Esophagus squamous epithelium (tissue), 5 donors: ENCODE measurements around the gene TNFAIP2. TPM values are rescaled to one million over a fixed set of nuclear protein-coding genes. Genes with fewer than 3 reads are reported as not detected.
A peak's percentile ranks its signal among the peaks of the same experiment; 100 is the strongest.

Source experiments
- DNase-seq: peaks from one replicate; lab custom pipeline; 2025; lab: John Stamatoyannopoulos, UW
- H3K27ac ChIP-seq, 4 donors: fragments of 200-600 bp; sonication (generic); one replicate each; pipeline ENCODE4 v1.5.1; 2016 to 2019; ENCODE audit warnings: mild to moderate bottlenecking in 1 of 4
- H3K27me3 ChIP-seq, 4 donors: fragments of 200-600 bp; sonication (generic); 1 replicate in 3 of 4; 2 replicates in 1 of 4; pipeline versions ENCODE4 v1.5.1 to v1.6.0; 2017 to 2021; ENCODE audit warnings: antibody characterized with exemption in 1 of 4
- H3K36me3 ChIP-seq, 3 donors: fragments of 200-600 bp; sonication (generic); one replicate each; pipeline ENCODE4 v1.5.1; 2016 to 2019
- H3K4me1 ChIP-seq, 3 donors: fragments of 200-600 bp; sonication (generic); one replicate each; pipeline ENCODE4 v1.5.1; 2017 to 2019
- H3K4me3 ChIP-seq, 4 donors: fragments of 200-600 bp; sonication (generic); 1 replicate in 3 of 4; 2 replicates in 1 of 4; pipeline ENCODE4 v1.5.1; 2016 to 2019; ENCODE audit warnings: mild to moderate bottlenecking in 2 of 4, moderate library complexity in 1 of 4
- H3K9me3 ChIP-seq, 3 donors: fragments of 200-600 bp; sonication (generic); one replicate each; pipeline ENCODE4 v1.5.1; 2016 to 2019
- CTCF ChIP-seq, 6 experiments: fragments of 450-650 bp in 4 of 6; fragments of 200-600 bp in 2 of 6; sonication (generic) in 2 of 6; IDR thresholded peaks; one replicate each; pipeline ENCODE4 v1.5.1; 2016 to 2019; ENCODE audit warnings: antibody characterized with exemption in 6 of 6, mild to moderate bottlenecking in 4 of 6, moderate library complexity in 4 of 6
- POLR2A ChIP-seq, 4 donors: fragments of 450-650 bp; IDR thresholded peaks; one replicate each; pipeline ENCODE4 v1.6.1; 2017; ENCODE audit warnings: antibody characterized with exemption in 4 of 4, mild to moderate bottlenecking in 4 of 4, moderate library complexity in 3 of 4
- WGBS, 2 donors: methylation state at CpG; one replicate each; pipeline ENCODE4 v1.1.5; 2018; 5-methylcytosine and 5-hydroxymethylcytosine counted together
- intact Hi-C: fragments of 100-400 bp; cut with DNase I; formaldehyde crosslinking; loops from one replicate; pipeline ENCODE4 v1.15.0; 2022
- total RNA-seq, 4 donors: library from RNA; depleted of rRNA; stranded (reverse); fragments of >200 nt; gene quantifications; one replicate each; pipeline ENCODE4 v1.1.0, GENCODE V29; 2016
- donor health status: DM: yes; HTN: yes; CAD: no.

TNFAIP2 gene
- total RNA-seq, 4 donors from 2014 or later: 36.6 to 163 (median 130) TPM

- peak overlapping the region; percentile 57 to 85 (median 62) for H3K4me3 ChIP-seq
- intact Hi-C loops: no loop called here
- H3K36me3 ChIP-seq: peaks cover 0 to 1% (median 0%) of the 10 kb centered on the region in 3 donors
- peak overlapping the region; percentile 84 to 96 (median 92) for H3K27ac ChIP-seq
- TF ChIP-seq POLR2A (IDR thresholded peaks at IDR 0.05): no peak
- TF ChIP-seq CTCF (IDR thresholded peaks at IDR 0.05): no peak
- no peak for DNase-seq
- no peaks in the 10 kb centered on the region for H3K9me3 ChIP-seq
- 63% methylated on average over 4 of the region's 5 CpGs; no CpG with 5 or more reads in 1 of the 2 donors for WGBS, 2 donors
- H3K4me1 ChIP-seq: peaks cover 80 to 96% (median 90%) of the 10 kb centered on the region in 3 donors
- H3K27me3 ChIP-seq: peaks cover 0 to 32% (median 0%) of the 10 kb centered on the region in 4 donors
Measured at GRCh38 chr14:103124501-103125001, 1.3 kb downstream of the TNFAIP2 start.

GRCh38 chr14:103125098-103126070 is 2.1 kb downstream of the TNFAIP2 start:
- WGBS, 2 donors: 84 to 87% methylated on average over 5 to 6 of the region's 13 CpGs
- TF ChIP-seq CTCF (IDR thresholded peaks at IDR 0.05) (no peak), POLR2A (IDR thresholded peaks at IDR 0.05) (no peak)
- intact Hi-C loops: no loop called here
- Histone ChIP-seq H3K36me3 (peaks cover 0 to 9% (median 0%) of the 10 kb centered on the region in 3 donors), H3K4me1 (peaks cover 86 to 98% (median 92%) of the 10 kb centered on the region in 3 donors), H3K4me3 (peak overlapping the region in 3 of 4 donors; percentile 57 to 85 (median 66)), H3K27me3 (peaks cover 0 to 32% (median 0%) of the 10 kb centered on the region in 4 donors), H3K9me3 (no peaks in the 10 kb centered on the region), H3K27ac (peak overlapping the region; percentile 84 to 96 (median 92))
- no peak for DNase-seq

GRCh38 chr14:103126088-103126872 is 3.0 kb downstream of the TNFAIP2 start:
- 68 to 72% methylated on average over 14 to 18 of the region's 22 CpGs for WGBS, 2 donors
- Histone ChIP-seq H3K27ac (peak overlapping the region; percentile 68 to 86 (median 77)), H3K36me3 (peaks cover 0 to 18% (median 0%) of the 10 kb centered on the region in 3 donors), H3K4me1 (peaks cover 87 to 98% (median 92%) of the 10 kb centered on the region in 3 donors), H3K4me3 (peak overlapping the region; percentile 20 to 85 (median 46)), H3K9me3 (no peaks in the 10 kb centered on the region), H3K27me3 (peaks cover 0 to 28% (median 0%) of the 10 kb centered on the region in 4 donors)
- intact Hi-C loops: no loop called here
- TF ChIP-seq CTCF (IDR thresholded peaks at IDR 0.05) (no peak), POLR2A (IDR thresholded peaks at IDR 0.05) (no peak)
- no peak for DNase-seq

- intact Hi-C loops: no loop called here
- TF ChIP-seq CTCF (IDR thresholded peaks at IDR 0.05) (peak in 4 of 6 experiments; percentile 13 to 52 (median 30)), POLR2A (IDR thresholded peaks at IDR 0.05) (no peak)
- H3K4me1 ChIP-seq: peaks cover 87 to 98% (median 91%) of the 10 kb centered on the region in 3 donors
- peak overlapping the region; percentile 20 to 85 (median 46) for H3K4me3 ChIP-seq
- 60 to 63% methylated on average over 2 to 19 of the region's 62 CpGs for WGBS, 2 donors
- peak overlapping the region; percentile 62 to 86 (median 69) for H3K27ac ChIP-seq
- no peak for DNase-seq
- no peaks in the 10 kb centered on the region for H3K9me3 ChIP-seq
- peaks cover 0 to 24% (median 0%) of the 10 kb centered on the region in 3 donors for H3K36me3 ChIP-seq
- peaks cover 0 to 23% (median 0%) of the 10 kb centered on the region in 4 donors for H3K27me3 ChIP-seq
Measured at GRCh38 chr14:103126873-103127304, 3.6 kb downstream of the TNFAIP2 start.
